Anterior cingulate cortex (tissue), 58 donors: ENCODE data around the gene ACTA2.
A peak's percentile ranks its signal among the peaks of the same experiment; 100 is the strongest.

ENCODE experiments used
- DNase-seq, 58 donors: peaks; one replicate each; lab custom pipeline; 2025; lab: John Stamatoyannopoulos, UW

The ACTA2 gene

GRCh38 chr10:88898727-88899126 is 53.8 kb downstream of the ACTA2 start:
- no peak for DNase-seq

DNA sequence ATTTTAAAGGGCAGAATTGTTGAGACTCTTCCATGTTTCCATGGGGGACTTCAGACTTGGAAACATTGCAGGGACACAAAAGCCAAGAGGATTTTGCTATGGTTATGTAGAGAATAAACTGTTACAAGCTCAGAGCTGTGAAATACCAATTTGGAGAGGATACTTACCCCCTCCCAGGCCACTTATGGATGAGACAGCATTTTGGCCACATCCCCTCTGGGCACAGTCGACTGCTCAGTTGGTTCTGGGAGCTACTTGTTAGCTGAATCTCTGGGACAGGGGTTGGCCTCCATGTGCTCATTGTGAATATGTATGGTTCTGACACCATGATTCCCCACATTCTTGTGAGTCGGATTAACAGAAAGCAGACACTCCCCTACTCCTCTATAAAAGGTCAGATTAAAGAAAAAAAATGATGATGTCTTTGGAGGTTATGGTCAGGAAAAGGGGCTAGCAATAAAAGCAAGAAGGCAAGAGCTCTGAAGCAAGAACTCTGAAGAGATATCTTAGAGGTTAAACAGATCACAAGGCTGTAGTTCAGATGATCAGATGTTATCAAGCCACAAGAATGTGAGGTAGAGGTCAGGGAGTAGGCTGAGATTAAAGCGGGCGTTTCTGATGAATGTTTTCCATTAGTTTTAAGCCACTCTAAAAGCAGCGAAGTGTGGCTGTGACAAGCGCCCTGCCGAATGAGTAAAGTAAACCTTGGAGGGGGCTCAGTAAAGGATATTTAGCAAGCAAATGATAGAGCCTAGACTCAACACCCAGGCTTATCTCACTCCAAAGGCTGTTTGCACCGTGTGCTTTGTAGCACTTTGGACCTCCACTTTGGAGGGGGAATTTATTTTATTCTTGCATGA is 55.3 kb downstream of the ACTA2 start:
- DNase-seq: no peak

- DNase-seq: peak in 1 of 58 donors; percentile 19
These were observed 56.1 kb downstream of the ACTA2 start for GRCh38 chr10:88896372-88896993.

DNA sequence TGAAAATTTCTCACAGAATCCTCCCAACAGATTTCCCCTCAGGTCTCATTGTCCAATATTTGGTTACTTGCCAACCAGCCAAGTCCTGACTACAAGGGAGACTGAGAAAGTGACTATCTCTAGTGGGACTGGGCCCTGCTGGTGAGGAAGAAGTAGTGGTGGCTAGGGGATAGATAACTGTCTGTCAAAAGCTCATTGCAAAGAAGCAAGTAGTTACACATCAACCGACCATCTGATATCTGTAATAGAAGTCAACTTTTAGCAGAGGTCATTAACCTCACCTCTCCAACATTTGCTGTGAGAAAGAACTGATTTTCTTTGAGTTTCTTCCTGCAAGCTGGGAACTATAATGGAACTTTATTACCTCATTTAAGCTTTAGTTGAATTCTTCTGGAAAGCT is 57.3 kb downstream of the ACTA2 start:
- no peak for DNase-seq

GRCh38 chr10:88893611-88894010 is 59.0 kb downstream of the ACTA2 start:
- DNase-seq: no peak

DNA sequence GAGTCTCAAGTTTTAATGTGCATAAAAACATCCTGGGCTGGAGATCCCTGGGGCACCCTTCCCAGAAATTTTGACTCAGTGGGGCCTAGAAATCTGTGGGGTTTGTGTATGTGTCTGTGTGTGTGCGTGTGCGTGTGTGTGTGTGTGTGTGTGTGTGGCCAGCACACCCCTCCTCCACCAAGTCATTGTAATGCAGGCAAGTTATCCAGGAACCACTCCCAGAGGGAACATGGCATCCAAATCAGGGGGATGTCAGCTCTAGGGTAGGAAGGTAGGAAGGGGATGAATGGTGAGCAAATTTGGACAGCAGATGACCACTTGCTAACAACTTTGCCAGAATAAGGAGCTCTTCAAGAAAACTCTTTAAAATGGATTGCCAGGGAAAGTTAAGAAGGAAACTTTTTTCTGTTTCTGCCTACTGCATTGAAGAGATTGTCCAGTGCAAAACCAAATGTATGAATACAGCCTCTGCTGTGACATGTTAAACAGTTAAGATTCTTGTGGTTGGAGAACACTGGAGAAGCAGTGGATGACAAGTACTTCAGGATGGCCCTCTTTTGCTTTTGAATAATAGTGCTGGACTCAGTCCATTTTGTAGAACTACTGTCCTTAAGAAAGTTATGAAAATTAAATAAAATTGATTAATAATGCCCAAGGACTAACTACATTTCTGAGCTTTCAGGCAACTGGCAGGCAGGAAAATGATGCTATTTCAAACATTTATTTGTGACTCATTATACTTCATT is 60.2 kb downstream of the ACTA2 start:
- no peak for DNase-seq

- DNase-seq: no peak
These were observed 61.7 kb downstream of the ACTA2 start for GRCh38 chr10:88890681-88891381.

- no peak for DNase-seq
These were observed 62.8 kb downstream of the ACTA2 start for GRCh38 chr10:88889559-88890337.

GRCh38 chr10:88888810-88889445 is 63.6 kb downstream of the ACTA2 start:
- no peak for DNase-seq

GRCh38 chr10:88886557-88886956 is 66.0 kb downstream of the ACTA2 start:
- no peak for DNase-seq
